ENCODE data around the gene SERPINB11.

SERPINB11 gene

GRCh38 chr18:63747006-63747405, 44.2 kb downstream of the SERPINB11 start:
- TF ChIP-seq ZFP3 (CRISPR knock-in tag; IDR thresholded peaks at IDR 0.05) (no peak), CREB5 (CRISPR knock-in tag; IDR thresholded peaks at IDR 0.05; ENCODE audit: low read depth) (no peak), CSDC2 (CRISPR knock-in tag; IDR thresholded peaks at IDR 0.05) (no peak), ESRRG (CRISPR knock-in tag; IDR thresholded peaks at IDR 0.05) (no peak), RARB (CRISPR knock-in tag; IDR thresholded peaks at IDR 0.05) (no peak), TSHZ2 (CRISPR knock-in tag; IDR thresholded peaks at IDR 0.05) (no peak), ZFP30 (CRISPR knock-in tag; IDR thresholded peaks at IDR 0.05) (no peak), TCF4 (CRISPR knock-in tag; IDR thresholded peaks at IDR 0.05; ENCODE audit: borderline replicate concordance) (no peak), ARNTL (CRISPR knock-in tag; IDR thresholded peaks at IDR 0.05; ENCODE audit: borderline replicate concordance, low read depth) (no peak), PPARA (CRISPR knock-in tag; IDR thresholded peaks at IDR 0.05; ENCODE audit: borderline replicate concordance) (no peak), ZC3H10 (CRISPR knock-in tag; IDR thresholded peaks at IDR 0.05) (no peak), BACH2 (CRISPR knock-in tag; IDR thresholded peaks at IDR 0.05; ENCODE audit: borderline replicate concordance) (no peak), ZNF8 (CRISPR knock-in tag; IDR thresholded peaks at IDR 0.05) (no peak), GLIS3 (CRISPR knock-in tag; IDR thresholded peaks at IDR 0.05) (no peak), OSR1 (CRISPR knock-in tag; IDR thresholded peaks at IDR 0.05) (no peak), TOX (CRISPR knock-in tag; IDR thresholded peaks at IDR 0.05; ENCODE audit: borderline replicate concordance) (no peak)
- TF ChIP-seq, protein P1, sequence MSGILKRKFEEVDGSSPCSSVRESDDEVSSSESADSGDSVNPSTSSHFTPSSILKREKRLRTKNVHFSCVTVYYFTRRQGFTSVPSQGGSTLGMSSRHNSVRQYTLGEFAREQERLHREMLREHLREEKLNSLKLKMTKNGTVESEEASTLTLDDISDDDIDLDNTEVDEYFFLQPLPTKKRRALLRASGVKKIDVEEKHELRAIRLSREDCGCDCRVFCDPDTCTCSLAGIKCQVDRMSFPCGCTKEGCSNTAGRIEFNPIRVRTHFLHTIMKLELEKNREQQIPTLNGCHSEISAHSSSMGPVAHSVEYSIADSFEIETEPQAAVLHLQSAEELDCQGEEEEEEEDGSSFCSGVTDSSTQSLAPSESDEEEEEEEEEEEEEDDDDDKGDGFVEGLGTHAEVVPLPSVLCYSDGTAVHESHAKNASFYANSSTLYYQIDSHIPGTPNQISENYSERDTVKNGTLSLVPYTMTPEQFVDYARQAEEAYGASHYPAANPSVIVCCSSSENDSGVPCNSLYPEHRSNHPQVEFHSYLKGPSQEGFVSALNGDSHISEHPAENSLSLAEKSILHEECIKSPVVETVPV (CRISPR knock-in tag; IDR thresholded peaks at IDR 0.05), result no peak

GRCh38 chr18:63749489-63749888, 46.7 kb downstream of the SERPINB11 start:
- ATAC-seq, result no peak
- TF ChIP-seq POU6F1 (CRISPR knock-in tag; IDR thresholded peaks at IDR 0.05; ENCODE audit: borderline replicate concordance, low read depth) (no peak), ZNF565 (CRISPR knock-in tag; conservative IDR thresholded peaks at IDR 0.05; ENCODE audit: low read depth) (no peak), CSDC2 (CRISPR knock-in tag; IDR thresholded peaks at IDR 0.05) (no peak), ISL1 (CRISPR knock-in tag; IDR thresholded peaks at IDR 0.05) (no peak), ARNTL (CRISPR knock-in tag; IDR thresholded peaks at IDR 0.05; ENCODE audit: borderline replicate concordance, low read depth) (no peak), ZC3H10 (CRISPR knock-in tag; IDR thresholded peaks at IDR 0.05) (no peak), BACH2 (CRISPR knock-in tag; IDR thresholded peaks at IDR 0.05; ENCODE audit: borderline replicate concordance) (no peak), PPARA (CRISPR knock-in tag; IDR thresholded peaks at IDR 0.05; ENCODE audit: borderline replicate concordance) (no peak), TCF4 (CRISPR knock-in tag; IDR thresholded peaks at IDR 0.05; ENCODE audit: borderline replicate concordance) (no peak), TSHZ2 (CRISPR knock-in tag; IDR thresholded peaks at IDR 0.05) (no peak), ZFP30 (CRISPR knock-in tag; IDR thresholded peaks at IDR 0.05) (no peak), ZNF70 (CRISPR knock-in tag; IDR thresholded peaks at IDR 0.05) (no peak), GLIS3 (CRISPR knock-in tag; IDR thresholded peaks at IDR 0.05) (no peak), SNAI2 (CRISPR knock-in tag; IDR thresholded peaks at IDR 0.05) (no peak), ZNF8 (CRISPR knock-in tag; IDR thresholded peaks at IDR 0.05) (no peak), RARB (CRISPR knock-in tag; IDR thresholded peaks at IDR 0.05) (no peak), TOX (CRISPR knock-in tag; IDR thresholded peaks at IDR 0.05; ENCODE audit: borderline replicate concordance) (no peak), ZFP3 (CRISPR knock-in tag; IDR thresholded peaks at IDR 0.05) (no peak)

More at GRCh38 chr18:63747006-63747405, 44.2 kb downstream of the SERPINB11 start:
- no peak for ATAC-seq

Data from SK-N-SH treated with all-trans-retinoic acid at 6 μM for 48 hours (cell line).